Psoas muscle (tissue), 8 donors: ENCODE measurements around the gene RUFY1. TPM values are rescaled to one million over a fixed set of nuclear protein-coding genes. Genes with fewer than 3 reads are reported as not detected.
A peak's percentile ranks its signal among the peaks of the same experiment; 100 is the strongest.
"Not testable (repeated sequence)": the region's sequence is repeated elsewhere in the genome, so short reads cannot be mapped to it uniquely, and the experiment has no call there.

Source experiments
- ATAC-seq, 4 donors: fragments of 200-7000 bp; cut with Tn5 transposase; one replicate each; pipeline ENCODE4 v1.9.1; 2020; ENCODE audit warnings: moderate library complexity in 3 of 4, mild to moderate bottlenecking in 2 of 4
- DNase-seq, 2 donors: peaks; one replicate each; pipeline ENCODE4 v3.0.0-alpha.2; 2020
- H3K27ac ChIP-seq: fragments of 200-600 bp; one replicate; pipeline ENCODE4 v1.8.0; 2022
- H3K27me3 ChIP-seq, 3 donors: fragments of 200-600 bp in 1 of 3; one replicate each; pipeline versions ENCODE4 v1.6.1 to v1.8.0; 2013 to 2022; ENCODE audit warnings: low read length in 2 of 3, mild to moderate bottlenecking in 2 of 3, moderate library complexity in 1 of 3; ENCODE audit not compliant: insufficient read depth in 3 of 3
- H3K36me3 ChIP-seq, 2 donors: fragments of 200-600 bp in 1 of 2; one replicate each; pipeline versions ENCODE4 v1.6.1 to v1.8.0; 2013 to 2022; ENCODE audit warnings: low read depth in 1 of 2, mild to moderate bottlenecking in 1 of 2, moderate library complexity in 1 of 2; ENCODE audit not compliant: insufficient read depth in 1 of 2
- H3K4me1 ChIP-seq: fragments of 200-600 bp; one replicate; pipeline ENCODE4 v1.8.0; 2022
- H3K4me3 ChIP-seq: fragments of 200-600 bp; one replicate; pipeline ENCODE4 v1.8.0; 2022; ENCODE audit warnings: mild to moderate bottlenecking
- H3K9me3 ChIP-seq: fragments of 200-600 bp; one replicate; pipeline ENCODE4 v1.8.0; 2022
- WGBS, 3 donors: extraction: QIAGEN DNeasy Blood & Tissue Kit; methylation state at CpG; one replicate each; pipeline versions ENCODE4 v1.1.6 to v1.1.7; 2013; 5-methylcytosine and 5-hydroxymethylcytosine counted together
- intact Hi-C, 2 donors: fragments of 100-400 bp; cut with DNase I; formaldehyde crosslinking; loops; one replicate each; pipeline versions ENCODE4 v1.11.0 to v1.14.2; 2022
- polyA plus RNA-seq, 3 donors: library from polyadenylated mRNA; stranded (reverse); fragments of 200-250 nt; gene quantifications; one replicate each; pipeline ENCODE4 v1.2.3, GENCODE V29; 2013
- total RNA-seq, 4 donors: library from RNA; stranded (reverse); fragmentation: NEBNext Ultra II Directional in 2 of 4; extraction: Animal tissue kit (Norgen Biotek cat#: 25700) in 2 of 4; gene quantifications; one replicate each; pipeline versions ENCODE4 v1.2.1 to v1.2.4, GENCODE V29; 2021 to 2023
- TF ChIP-seq, protein P1 (sequence below): fragments of 200-600 bp; IDR thresholded peaks from one replicate; pipeline ENCODE4 v1.8.0; 2022; ENCODE audit warnings: antibody characterized with exemption
- donor health status: healthy with polysubstance abuse.
- donor health status: DM: no; HTN: no; CAD: no; lungs with moderate emphysema.
- donor health status: Bipolar disorder and iron deficiency.
- donor health status: healthy.
- donor health status: DM: yes; HTN: yes; CAD: no.
- donor health status: DM: no; HTN: no; CAD: no.
- donor health status: DM: no; HTN: no; CAD: no.
- donor health status: DM: yes; HTN: yes; CAD: no.

RUFY1 gene
- total and polyA plus RNA-seq, 7 donors = 17.9 to 26.3 (median 22.8) TPM

DNA sequence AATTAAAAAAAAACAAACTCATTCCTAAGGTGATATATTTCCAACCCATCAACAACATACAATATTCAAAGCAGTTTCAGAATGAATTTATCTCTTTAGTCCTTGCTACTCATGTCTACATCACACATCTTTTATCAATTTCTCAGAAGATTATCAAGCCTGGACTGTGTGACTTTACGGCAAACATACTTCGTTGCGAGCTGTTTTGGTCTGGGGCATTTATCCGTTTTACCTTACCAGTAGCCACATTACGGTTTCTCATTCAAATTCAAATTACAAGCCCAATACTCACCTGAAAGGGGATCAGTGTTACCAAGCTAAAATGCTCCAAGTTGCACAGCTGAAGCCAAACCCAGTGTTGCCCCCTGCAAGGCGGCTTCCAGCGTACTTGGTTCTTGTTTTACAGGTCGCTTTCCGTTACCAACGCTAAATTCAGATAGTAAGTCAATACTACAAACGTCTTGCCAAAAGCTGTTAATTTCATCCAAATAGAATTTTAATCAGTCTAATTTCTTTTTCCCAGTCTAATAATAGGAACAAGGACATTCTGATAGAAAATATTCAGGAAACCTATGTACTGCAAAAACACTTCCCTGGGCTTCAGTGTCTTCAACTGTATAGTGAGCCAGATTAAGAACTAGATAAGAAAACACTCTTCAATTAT is 71.3 kb downstream of the RUFY1 start:
- ATAC-seq (no peak), DNase-seq (no peak)
- intact Hi-C loops = loop anchor here (1.0 to 5.0 kb wide), 2 partner anchors 11 to 76 kb away; partner anchors contain the start of gene CANX (in 1 of the 2)
- H3K4me1 ChIP-seq = peaks cover 60% of the 10 kb centered on the region
- no peaks in the 10 kb centered on the region for H3K27me3 ChIP-seq
- 4 to 8% (median 7%) methylated on average over 11 of the region's 11 CpGs for WGBS, 3 donors
- peak overlapping the region; percentile 79 for H3K4me3 ChIP-seq
- TF ChIP-seq, protein P1, sequence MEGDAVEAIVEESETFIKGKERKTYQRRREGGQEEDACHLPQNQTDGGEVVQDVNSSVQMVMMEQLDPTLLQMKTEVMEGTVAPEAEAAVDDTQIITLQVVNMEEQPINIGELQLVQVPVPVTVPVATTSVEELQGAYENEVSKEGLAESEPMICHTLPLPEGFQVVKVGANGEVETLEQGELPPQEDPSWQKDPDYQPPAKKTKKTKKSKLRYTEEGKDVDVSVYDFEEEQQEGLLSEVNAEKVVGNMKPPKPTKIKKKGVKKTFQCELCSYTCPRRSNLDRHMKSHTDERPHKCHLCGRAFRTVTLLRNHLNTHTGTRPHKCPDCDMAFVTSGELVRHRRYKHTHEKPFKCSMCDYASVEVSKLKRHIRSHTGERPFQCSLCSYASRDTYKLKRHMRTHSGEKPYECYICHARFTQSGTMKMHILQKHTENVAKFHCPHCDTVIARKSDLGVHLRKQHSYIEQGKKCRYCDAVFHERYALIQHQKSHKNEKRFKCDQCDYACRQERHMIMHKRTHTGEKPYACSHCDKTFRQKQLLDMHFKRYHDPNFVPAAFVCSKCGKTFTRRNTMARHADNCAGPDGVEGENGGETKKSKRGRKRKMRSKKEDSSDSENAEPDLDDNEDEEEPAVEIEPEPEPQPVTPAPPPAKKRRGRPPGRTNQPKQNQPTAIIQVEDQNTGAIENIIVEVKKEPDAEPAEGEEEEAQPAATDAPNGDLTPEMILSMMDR = no peak
- H3K27ac ChIP-seq = peak overlapping the region; percentile 64
- H3K9me3 ChIP-seq = no peaks in the 10 kb centered on the region
- peaks cover 16 to 59% of the 10 kb centered on the region in 2 donors for H3K36me3 ChIP-seq

DNA sequence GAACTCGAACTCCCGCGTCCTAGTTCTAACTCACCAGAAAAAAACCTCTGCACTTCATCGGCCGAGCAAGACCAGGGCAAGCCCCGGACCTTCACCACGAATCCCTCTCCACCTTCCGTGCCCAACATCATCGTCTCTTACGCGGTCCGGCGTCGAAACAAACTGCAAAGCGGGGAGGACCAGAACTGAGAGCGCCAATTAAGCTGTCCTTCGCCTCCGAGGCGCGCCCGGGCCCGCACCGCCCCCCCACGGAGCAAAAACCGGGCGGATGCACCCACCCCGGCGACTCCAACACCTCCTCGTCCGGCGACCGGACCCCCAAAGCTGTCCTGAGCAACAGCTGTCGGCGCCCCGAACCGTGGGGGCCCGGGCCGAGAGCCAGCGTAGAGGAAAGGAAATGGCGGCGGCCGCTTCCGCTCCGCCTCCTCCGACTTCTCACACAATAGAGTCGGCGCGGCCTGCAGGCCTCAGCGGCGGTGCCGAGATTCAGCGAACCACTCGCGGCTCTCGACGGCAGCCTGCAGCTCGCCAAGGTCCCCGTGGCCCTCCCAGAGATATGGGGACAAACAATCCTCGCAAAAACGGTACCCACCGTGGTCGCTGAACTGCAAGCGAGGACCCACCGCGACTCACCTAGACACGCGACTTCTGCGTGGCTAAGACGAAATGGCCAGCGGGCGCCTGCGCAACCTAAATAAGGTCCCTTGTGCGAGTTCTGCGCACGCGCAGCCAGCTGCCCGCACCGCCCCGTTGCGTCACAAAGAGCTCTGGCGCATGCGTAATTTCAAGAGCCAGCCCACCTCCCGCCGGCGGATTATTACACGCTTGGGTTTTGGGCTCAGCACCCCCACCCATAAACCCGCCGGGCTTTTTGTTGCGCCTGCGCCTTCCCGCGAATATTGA is 72.9 kb downstream of the RUFY1 start, which contains the start of gene HNRNPH1:
Gene HNRNPH1 (minus strand): TSS at position 669 of the 903 bp plus-strand sequence. CDS start 538 bp downstream, at position 131.
- H3K27me3 ChIP-seq = no peaks in the 10 kb centered on the region
- intact Hi-C loops = loop anchor here in 1 of 2 donors (5.0 kb wide), 1 partner anchor 74 kb away; the partner anchor contains the start of gene CANX
- H3K4me1 ChIP-seq = peaks cover 46% of the 10 kb centered on the region
- H3K27ac ChIP-seq = peak within 1 kb of the TSS; percentile 93
- no peaks in the 10 kb centered on the region for H3K9me3 ChIP-seq
- 0 to 1% (median 0%) methylated on average over 75 to 92 of the region's 92 CpGs for WGBS, 3 donors
- TF ChIP-seq, protein P1 = peak; percentile 12
- peak; percentile 88 to 89 (median 88) for ATAC-seq
- DNase-seq = peak; percentile 97 to 99
- H3K4me3 ChIP-seq = peak within 1 kb of the TSS; percentile 79
- peaks cover 8 to 43% of the 10 kb centered on the region in 2 donors for H3K36me3 ChIP-seq

DNA sequence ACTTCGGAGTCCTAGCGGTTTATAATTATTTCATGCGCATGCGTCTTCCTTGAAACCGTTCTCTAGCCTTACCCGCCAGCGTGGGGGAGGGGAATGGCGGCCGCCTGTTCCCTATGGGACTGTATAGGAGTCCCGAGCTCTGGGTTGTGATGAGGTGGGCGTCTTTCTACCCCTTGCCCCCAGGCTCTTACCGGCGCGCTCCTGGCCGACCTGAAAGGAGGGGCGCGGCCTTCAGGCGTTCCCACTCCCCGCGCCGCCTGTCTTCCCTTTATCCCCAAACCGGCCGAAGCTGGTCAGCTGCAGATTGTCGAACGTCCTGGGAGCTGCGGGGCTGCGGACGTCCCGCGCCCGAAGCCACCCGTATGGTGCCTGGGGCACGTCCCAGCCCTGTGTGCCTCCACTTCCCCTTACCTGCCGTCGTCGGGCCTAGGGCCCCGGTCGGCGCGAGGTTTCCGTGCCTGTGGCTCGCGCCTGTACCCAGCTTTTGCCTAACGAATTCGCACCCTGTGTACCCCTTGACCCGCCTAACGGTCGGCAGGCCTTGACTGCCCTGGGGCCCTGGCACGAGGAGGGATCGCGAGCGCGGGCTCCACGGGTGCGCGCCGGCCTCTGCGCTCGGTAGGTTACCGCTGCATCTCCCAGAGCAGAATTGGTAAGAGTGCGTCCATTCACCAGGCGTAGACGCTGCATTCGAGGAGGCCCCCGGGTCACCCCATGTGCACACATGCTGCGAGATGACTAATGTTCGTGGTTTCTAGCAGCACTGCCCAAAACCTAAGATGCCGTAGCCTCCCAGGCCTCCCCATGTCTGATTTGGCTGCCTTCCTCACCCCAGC is 73.8 kb downstream of the RUFY1 start:
- ATAC-seq (peak; percentile 23 to 34 (median 30)), DNase-seq (peak in 1 of 2 donors; percentile 68)
- H3K4me3 ChIP-seq = peak overlapping the region; percentile 79
- H3K36me3 ChIP-seq = peaks cover 8 to 34% of the 10 kb centered on the region in 2 donors
- H3K9me3 ChIP-seq = no peaks in the 10 kb centered on the region
- peak overlapping the region; percentile 93 for H3K27ac ChIP-seq
- H3K27me3 ChIP-seq = no peaks in the 10 kb centered on the region
- peaks cover 38% of the 10 kb centered on the region for H3K4me1 ChIP-seq
- intact Hi-C loops = loop anchor here in 1 of 2 donors (5.0 kb wide), 1 partner anchor 73 kb away; the partner anchor contains the start of gene CANX
- WGBS, 3 donors = 5 to 7% (median 5%) methylated on average over 68 of the region's 68 CpGs
- TF ChIP-seq, protein P1 = no peak

DNA sequence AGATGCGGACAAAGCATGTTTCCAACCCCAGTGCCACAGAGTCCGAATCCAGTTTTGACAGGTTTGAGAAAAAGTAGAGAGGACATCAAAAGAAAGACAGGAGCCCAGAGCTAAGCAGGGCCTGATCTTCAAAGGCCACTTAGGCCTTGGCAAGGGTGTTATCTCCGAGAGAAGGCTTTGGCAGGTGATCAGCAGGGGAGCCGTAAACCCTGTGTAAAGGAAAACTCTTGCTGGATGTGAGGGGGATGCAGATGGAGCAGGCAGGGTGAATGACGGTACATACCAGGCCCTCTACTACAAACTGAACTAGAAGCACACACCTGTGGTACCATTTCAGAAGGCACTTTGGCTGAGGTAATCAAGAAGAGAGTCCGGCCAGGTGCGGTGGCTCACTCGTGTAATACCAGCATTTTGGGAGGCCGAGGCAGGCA is 74.5 kb downstream of the RUFY1 start:
- ATAC-seq (no peak), DNase-seq (no peak)
- Histone ChIP-seq H3K27me3 (no peaks in the 10 kb centered on the region), H3K4me1 (peaks cover 32% of the 10 kb centered on the region), H3K27ac (peak overlapping the region; percentile 93), H3K9me3 (no peaks in the 10 kb centered on the region), H3K36me3 (peaks cover 8 to 27% of the 10 kb centered on the region in 2 donors), H3K4me3 (peak overlapping the region; percentile 79)
- intact Hi-C loops = loop anchor here in 1 of 2 donors (5.0 kb wide), 1 partner anchor 72 kb away; the partner anchor contains the start of gene CANX
- TF ChIP-seq, protein P1 = no peak
- 82 to 88% (median 88%) methylated on average over 9 of the region's 9 CpGs for WGBS, 3 donors

DNA sequence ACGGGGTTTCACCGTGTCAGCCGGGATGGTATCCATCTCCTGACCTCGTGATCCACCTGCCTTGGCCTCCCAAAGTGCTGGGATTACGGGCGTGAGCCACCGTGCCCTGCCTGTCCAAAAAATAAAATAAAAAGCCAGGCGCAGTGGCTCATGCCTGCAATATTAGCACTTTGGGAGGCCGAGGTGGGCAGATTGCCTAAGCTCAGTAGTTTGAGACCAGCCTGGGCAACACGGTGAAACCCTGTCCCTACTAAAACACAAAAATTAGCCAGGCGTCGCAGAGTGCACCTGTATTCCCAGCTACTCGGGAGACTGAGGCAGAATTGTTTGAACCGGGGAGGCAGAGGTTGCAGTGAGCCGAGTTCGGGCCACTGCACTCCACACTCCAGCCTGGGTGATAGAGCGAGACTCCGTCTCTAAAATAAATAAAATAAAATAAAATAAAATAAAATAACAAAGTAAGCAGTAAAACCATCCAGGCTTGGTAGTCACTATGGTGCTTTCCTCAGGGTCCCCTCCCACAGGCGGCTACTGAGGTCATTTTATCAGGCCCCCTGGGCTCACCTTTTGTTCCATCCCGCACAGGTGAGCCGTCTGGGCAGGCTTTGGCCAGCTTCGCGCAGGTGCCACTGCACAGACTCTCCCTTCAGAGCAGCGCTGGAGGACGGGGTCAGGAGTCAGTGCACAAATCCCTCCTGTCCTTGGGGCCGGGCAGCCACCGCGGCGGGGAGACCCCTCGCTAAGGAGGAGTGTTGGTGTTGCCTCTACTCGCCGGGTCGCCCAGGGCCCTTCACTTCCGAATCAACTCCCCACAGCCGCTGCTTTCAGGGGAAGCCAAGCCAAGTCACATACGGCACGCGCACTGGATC is 83.4 kb downstream of the RUFY1 start:
- H3K4me1 ChIP-seq, intact Hi-C loops, H3K27ac ChIP-seq, DNase-seq, H3K9me3 ChIP-seq, H3K27me3 ChIP-seq, H3K36me3 ChIP-seq: not testable (repeated sequence)
- peak overlapping the region; percentile 57 for H3K4me3 ChIP-seq
- ATAC-seq = peak in 1 of 4 donors; percentile 1
- 76 to 82% (median 78%) methylated on average over 19 of the region's 38 CpGs for WGBS, 3 donors
